ENCODE measurements around the gene ZER1.
"Not testable (repeated sequence)": the region's sequence is repeated elsewhere in the genome, so short reads cannot be mapped to it uniquely, and the experiment has no call there.

Gene ZER1

DNA sequence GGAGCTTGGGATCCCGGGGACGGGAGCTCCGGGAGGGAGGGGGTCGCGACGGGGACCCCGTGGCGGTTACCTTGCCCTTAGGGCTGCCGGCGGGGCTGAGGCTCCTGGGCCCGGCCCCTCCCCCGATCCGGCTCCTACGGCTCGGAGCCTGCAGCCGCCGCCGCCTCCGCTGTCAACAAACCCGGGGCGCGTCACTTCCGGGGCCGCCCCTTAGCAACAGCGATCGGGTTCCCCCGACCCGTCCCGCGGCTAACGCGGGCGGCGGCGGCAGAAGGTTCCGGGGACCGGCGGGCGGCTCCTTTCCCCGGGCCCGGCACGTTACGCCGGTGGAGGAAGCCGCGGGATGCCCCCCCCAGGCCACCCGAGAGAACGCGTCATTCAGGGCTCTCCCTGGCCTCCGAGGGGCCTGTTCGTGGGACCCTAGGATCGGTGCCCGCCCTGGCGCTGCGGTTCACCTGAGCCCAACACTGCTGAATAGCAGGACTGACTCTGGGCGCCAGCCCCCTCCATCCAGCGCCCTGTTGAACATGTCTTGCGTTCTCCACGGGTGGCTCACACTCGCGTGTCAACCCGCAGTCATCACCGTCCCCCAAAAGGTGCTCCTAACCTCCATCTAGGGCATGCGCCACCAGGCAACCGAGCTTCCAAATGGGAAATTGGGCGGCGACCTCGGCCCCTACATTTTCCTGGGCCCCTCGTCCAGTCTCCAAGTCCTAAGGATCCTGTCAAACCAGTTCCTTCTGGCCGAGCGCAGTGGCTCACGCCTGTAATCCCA is at the start of gene ZER1:
ZER1 (minus strand) TSS at position 183 of the 775 bp plus-strand sequence. CDS start 16,362 bp downstream, outside the sequence.
- DNase-seq: peak; percentile 93

DNA sequence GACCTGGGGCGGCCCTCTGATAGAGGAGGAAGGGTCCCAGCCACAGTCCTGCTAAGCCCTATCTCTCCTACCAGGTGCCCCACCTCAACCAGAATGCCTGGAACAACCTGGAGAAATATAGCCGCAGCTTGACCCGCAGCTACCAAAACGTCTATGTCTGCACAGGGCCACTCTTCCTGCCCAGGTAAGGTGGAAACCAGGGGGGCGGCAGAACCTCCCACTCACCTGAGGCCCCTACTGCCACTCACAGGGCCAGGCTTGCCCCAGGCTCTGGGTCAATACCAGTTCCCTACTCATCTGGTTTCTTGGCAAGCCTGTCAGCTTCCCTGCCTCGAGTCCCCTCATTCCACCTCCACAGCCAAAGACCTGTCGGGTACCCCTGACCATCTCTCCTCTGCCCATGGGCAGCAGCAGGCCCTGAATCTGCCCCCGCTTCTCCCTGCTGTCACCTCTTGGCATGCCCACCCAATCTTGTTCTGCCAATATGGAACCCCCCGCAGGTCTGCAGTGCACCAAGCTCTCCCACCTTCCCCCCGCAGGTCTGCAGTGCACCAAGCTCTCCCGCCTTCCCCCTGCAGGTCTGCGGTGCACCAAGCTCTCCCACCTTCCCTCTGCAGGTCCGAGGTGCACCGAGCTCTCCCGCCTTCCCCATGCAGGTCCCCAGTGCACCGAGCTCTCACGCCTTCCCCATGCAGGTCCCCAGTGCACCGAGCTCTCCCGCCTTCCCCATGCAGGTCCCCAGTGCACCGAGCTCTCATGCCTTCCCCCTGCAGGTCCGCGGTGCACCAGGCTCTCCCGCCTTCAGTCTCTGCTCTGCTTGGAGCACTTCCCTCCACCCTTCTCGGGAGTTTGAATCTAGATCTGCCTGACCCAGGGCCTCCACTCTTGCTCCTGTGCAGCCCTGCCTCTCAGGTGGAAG is 49.2 kb upstream of the ZER1 start:
- no peak for DNase-seq

GRCh38 chr9:128819716-128820664 is 48.3 kb upstream of the ZER1 start:
- no peak for DNase-seq

- DNase-seq: peak; percentile 38
These were observed 47.4 kb upstream of the ZER1 start for GRCh38 chr9:128818839-128819715.

GRCh38 chr9:128818099-128818838 is 46.5 kb upstream of the ZER1 start, which contains the start of gene ENDOG:
ENDOG (plus strand) TSS chr9:128818500; CDS start chr9:128818685, 185 bp downstream.
- DNase-seq: peak; percentile 97

- DNase-seq: no peak
These were observed 39.1 kb upstream of the ZER1 start for GRCh38 chr9:128810873-128811272.

DNA sequence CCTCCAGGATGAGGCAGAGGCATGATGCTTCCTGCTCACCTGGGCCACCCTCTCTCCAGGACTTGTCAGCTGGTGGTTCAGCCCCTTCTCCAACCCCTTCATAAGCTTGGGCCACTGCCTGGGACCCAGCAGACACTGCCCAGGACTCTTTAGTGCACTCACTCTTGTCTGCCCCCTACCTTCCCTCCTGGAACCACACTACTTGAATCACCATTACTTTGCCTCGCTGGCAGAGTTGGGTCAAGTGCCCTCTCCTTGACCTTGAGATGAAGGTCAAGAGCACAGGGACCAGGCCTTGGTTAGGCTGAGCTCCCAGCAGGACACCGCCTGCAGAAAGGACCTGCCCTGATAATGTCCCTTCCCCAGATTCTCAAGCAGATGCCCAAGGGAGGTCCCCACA is 38.1 kb upstream of the ZER1 start:
- DNase-seq: no peak

GRCh38 chr9:128809036-128809599 is 37.4 kb upstream of the ZER1 start:
- no peak for DNase-seq

DNA sequence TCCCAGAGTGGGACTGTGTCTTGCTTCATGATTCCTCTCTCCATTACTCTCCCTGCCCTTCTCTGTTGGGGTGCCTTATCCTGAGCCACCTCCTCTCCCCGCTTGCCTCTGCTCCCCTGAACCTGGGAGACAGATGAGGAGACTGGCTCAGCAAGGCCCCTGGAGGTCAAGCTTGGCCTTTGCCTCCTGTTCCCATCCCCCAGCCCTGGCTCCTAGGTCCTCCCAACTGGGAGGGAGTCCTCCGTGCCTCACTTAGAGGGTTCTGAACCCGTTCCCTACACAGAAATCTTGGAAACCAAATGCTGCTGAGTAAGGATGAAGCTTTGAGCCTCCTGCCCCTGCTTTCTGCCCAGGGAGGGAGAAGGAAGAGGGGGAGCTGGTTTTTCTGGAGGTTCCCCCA is 36.8 kb upstream of the ZER1 start:
- no peak for DNase-seq

GRCh38 chr9:128807827-128808226 is 36.1 kb upstream of the ZER1 start:
- no peak for DNase-seq

GRCh38 chr9:128805661-128806060 is 33.9 kb upstream of the ZER1 start:
- DNase-seq: no peak

DNA sequence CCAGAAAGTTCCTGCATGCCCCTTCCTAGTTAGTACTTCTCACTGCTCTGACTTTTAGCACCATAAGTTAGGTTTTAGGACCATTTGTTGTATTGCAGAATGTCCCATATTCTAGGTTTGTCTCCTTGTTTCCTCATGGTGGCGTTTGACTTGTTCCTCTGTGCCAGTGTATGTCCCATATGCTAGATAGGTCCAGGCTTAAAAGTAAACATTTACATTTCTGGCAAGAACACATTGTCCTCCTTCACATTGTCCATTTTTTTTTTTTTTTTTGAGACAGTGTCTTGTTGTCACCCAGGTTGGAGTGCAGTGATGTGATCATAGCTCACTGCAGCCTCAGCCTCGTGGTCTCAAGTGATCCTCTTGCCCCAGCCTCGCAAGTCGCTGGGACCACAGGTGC is 30.8 kb upstream of the ZER1 start:
- DNase-seq: no peak

GRCh38 chr9:128800061-128800460 is 28.3 kb upstream of the ZER1 start:
- no peak for DNase-seq

DNA sequence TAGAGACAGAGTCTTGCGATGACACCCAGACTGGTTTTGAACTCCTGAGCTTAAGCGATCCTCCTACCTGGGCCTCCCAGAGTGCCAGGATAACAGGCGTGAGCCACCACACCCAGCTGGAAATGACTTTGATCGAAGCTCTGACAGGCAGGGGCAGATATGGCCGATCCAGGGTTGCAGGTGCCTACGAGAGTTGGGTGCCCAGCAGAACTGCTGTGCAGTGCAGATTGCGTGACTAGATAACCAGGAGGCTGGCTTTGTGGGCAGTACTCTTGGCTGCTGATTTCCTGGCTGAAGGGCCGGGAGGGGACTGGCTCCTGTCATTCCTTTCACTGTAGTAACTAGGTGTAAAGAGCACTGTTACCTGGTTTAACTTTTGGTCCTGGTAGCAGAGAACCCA is 27.2 kb upstream of the ZER1 start:
- DNase-seq: no peak

DNA sequence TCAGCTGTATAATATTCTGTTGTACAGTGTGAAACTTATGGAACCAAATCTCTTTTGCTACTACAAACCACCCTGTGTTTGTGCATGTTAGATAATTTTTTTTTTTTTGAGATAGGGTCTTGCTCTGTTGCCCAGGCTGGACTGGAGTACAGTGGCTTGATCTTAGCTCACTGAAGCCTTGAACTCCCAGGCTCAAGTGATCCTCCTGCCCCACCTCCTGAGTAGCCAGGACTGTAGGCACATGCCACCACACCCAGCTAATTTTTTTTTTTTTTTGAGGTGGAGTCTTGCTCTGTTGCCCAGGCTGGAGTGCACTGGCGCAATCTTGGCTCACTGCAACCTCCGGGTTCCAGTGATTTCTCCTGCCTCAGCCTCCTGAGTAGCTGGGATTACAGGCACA is 23.2 kb upstream of the ZER1 start:
- DNase-seq: not testable (repeated sequence)

DNA sequence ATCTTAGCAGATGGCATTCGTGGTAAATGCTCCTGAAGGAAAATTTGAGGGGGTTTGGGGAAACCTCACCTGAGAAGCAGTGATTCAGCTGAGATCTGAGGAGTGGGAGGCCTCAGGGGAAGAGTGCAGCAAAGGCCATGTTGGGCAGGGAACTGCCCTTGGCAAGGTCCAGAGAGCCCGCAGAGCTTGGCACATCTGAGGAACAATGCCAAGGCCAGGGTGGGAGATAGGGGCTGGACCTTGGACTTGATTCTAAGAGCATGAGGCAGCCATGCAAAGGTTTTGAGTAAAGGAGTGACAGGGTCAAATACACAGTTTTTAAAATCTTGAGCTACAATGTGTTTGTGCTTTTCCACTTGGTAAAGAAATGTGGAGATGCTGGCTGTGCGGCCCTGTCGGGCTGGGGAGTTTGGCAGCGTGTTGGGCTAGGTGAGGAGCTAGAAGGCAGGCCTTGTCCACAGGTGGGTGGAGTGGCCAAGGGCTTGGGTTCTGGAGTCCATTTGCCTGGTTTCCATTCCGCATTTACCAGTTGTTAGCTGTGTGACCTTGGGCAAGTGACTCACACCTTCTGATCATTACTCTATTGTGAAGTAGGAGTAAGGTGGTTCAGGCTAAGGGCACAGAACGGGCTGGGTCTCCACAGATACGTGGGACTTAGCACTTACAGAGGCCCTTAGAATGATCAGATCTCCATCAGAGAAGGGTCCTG is 21.4 kb upstream of the ZER1 start:
- no peak for DNase-seq

- DNase-seq: no peak
These were observed 20.4 kb upstream of the ZER1 start for GRCh38 chr9:128792134-128792533.

- no peak for DNase-seq
These were observed 18.8 kb upstream of the ZER1 start for GRCh38 chr9:128790536-128790935.

GRCh38 chr9:128788445-128788844 is 16.7 kb upstream of the ZER1 start:
- no peak for DNase-seq

DNA sequence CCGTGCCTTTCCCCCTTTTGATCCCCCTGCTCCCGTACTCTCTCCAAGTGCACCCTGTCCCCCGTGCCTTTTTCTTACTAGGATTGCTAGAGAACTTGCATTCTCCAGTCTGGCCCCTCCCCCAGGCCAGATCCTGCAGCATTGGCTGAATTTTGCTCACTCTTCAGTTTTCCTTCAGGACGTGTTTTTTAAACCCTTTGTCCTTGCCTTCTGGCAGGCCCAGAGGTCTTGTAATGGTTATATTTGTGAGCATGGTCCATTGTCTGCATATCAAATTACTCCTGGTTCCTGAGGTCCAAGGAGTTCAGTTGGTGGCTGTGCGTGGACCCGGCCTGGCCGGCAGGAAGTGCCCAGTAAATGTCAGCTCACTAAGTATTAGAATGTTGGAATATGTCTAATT is 15.9 kb upstream of the ZER1 start:
- DNase-seq: no peak

Data from CD4-positive, alpha-beta T cell treated with Interleukin-15 for 1 hour (primary cell).